GM21526 (cell line): ENCODE data around the gene MICAL2.

Experiments
- ATAC-seq: cut with Tn5 transposase; IDR thresholded peaks from one replicate; pipeline ENCODE4 v1.9.1; 2021; ENCODE audit warnings: moderate library complexity; ENCODE audit not compliant: unreplicated experiment, low FRiP score

Gene MICAL2

DNA sequence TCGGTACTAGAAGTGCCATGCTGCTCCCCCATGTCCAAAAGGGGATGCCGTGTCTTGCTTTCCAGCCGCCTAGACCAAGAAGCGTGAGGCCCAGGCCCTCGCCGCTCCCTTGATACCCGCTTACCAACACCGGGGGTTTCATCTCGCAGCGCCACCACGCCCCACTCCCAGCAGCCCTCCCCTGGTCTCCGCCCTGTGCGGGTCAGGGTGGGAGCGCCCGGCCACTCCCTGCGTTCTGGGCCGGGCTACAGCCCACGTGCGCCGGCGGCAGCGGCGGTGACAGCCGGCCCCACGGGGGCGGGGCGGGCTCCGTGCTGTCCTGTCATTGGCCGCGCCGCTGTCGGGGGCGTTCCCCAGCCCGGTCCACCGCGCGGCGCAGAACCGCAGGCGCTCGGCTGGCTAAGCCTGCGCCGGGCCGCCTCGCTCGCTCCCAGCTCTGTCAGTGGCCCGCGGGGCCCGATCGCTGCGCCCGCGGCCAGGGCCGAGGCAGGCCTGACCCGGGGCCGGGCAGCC, at the start of gene MICAL2:
MICAL2 (plus strand) TSS at position 390 of the 513 bp plus-strand sequence. CDS start 51,566 bp downstream, outside the sequence.
- ATAC-seq: peak; percentile 96

GRCh38 chr11:12061851-12062560, 48.4 kb upstream of the MICAL2 start:
- ATAC-seq: no peak

DNA sequence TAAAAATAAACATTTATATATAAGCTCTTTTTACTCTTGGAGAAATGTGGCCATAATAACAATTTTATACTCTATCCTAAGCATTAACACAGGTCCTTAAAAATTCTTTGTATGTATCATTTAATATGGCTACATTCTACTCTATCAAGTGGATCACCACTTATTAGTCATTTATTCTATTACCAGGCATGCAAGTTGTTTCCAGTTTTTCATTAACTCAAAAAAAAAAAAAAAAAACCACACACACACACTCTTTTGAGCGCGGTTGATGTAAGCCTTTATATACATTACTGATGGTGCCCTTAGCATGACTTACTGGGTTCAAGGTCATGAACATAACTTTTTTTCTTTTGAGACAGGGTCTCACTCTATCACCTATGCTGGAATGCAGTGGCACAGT, 47.1 kb upstream of the MICAL2 start:
- ATAC-seq: no peak

GRCh38 chr11:12064136-12064953, 46.0 kb upstream of the MICAL2 start:
- ATAC-seq: no peak

DNA sequence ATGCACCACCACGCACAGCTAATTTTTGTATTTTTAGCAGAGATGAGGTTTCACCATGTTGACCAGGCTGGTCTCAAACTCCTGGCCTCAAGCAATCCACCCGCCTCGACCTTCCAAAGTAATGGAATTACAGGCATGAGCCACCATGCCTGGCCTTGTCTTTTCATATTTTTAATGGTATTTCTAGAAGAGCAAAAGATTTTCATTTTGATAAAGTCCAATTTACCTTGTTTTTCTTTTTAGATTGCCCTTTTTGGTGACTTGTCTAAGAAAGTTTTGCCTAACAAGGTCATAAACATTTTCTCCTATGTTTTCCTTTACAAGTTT, 45.5 kb upstream of the MICAL2 start:
- no peak for ATAC-seq

DNA sequence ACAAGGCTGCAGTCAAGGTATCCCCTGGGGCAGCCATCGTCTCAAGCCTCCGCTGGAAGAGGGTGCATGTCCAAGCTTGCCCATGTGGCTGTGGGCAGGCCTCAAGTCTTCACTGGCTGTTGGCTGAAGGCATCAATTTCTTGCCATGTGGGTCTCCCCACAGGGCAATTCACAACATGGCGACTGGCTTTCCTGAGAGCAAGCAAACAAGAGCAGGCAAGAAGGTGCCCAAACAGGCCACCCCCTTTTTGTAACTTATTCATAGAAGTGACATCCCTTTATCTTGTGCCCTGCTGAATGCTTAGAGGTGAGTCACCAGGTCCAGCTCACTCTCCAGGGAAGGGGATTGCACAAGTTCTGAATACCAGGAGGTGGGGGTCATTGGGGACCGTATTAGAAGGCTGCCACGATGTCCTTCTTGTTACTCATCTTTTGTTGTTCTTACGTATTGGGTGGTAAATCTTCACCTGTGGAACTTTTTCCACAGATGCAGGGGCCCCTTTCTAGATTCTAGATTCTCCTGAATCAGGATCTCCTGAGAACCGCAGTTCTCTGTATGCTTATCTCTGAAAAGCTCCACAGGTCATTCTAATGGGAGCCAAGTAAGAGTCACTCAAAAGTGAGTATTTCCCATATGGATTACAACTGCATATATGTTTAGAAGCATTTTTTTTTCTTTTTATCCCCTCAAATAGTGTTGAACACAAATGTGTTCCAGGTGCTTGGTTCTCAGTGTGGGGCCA, 44.2 kb upstream of the MICAL2 start:
- no peak for ATAC-seq

DNA sequence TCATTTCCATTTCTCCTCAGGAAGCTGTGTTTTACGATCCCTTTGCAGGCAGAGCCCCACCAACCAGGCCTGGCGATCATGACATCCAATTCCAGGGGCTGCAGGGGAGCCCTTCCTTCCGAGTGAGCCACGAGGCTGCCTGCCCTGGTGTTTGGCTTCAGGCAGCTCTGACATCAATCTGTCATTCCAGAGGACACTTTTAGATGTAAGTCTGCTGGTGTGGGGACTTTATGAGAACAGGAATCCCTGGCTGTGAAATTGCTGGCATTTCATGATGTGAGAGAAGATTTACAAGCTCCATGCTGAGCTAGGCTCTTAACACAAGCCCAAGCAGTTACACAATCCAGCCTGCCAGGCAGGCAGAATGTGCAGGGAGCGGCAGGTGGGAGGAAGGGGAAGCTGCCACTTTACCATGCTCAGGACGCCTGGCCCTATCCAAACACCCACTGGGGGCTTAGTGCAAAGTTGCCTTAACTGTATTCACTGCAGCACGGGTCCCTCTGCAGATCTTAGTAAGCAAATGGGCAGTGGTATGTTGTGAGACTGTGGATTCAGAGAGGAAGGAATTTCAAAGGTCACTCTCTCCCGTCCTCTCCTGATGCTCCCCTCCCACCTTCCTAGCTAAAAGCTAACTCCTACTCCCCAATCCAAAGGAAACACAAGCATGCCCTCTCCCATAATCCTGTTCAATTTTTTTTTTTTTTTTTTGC, 43.4 kb upstream of the MICAL2 start:
- no peak for ATAC-seq

- no peak for ATAC-seq
These were observed 42.5 kb upstream of the MICAL2 start for GRCh38 chr11:12067796-12068357.

- ATAC-seq: no peak
These were observed 41.2 kb upstream of the MICAL2 start for GRCh38 chr11:12069066-12069676.

DNA sequence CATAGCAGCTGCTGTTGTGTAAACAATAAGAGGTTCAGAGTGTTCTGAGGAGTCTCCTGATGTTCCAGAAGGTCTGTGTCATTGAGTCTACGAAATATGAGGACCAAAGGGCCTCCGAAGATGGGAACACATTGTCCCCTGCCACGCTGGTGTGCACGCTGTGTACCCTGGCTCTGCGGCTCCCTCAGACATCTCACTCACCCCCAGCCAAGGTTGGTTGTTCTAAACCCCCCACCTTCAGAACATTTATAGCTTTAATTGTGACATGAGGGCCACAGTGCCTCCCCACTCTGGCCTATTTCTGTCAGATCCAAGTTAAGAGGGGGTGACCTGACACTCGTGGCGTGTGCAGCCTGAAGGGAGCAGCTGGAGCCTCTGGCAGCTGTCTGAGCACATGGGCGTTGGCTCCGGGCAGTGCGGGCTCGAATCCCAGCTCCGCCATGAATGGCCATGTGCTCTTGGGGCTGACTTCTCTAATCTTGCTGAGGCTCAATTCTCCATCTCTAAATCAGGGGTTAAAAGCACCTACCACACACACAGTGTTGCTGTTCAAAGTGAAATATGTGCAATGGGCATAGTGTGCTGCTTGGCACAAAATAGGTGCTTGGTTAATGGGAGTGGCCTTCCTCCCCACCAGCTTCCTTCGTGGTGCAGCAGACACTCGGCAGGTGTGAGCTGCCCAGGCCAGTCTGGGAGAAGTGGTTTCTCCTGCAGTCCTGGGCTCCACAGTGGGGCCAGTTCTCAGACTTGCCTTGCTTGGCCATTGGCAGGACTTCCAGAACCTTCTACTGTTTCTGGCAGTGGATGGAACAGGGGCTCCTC, 39.7 kb upstream of the MICAL2 start:
- no peak for ATAC-seq

- no peak for ATAC-seq
These were observed 38.8 kb upstream of the MICAL2 start for GRCh38 chr11:12071574-12071973.

- ATAC-seq: no peak
These were observed 37.0 kb upstream of the MICAL2 start for GRCh38 chr11:12073436-12073835.

DNA sequence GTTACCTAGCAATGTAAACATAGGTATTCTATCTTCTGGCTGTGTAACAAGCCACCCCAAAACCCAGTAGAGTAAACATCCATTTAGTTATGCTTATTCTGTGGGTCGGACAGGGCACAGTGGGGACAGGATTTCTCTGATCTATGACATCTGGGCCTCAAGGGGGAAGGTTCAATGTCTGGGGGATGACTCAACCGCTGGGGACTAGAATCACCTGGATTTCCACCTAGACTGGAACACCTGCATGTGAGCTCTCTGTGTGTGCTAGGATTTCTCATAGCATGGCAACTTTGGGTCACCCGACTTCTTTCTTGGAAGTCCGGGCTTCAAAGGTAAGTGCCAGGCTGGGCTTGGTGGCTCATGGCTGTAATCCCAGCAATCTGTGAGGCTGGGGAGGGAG, 36.5 kb upstream of the MICAL2 start:
- ATAC-seq: no peak

GRCh38 chr11:12074529-12075195, 35.7 kb upstream of the MICAL2 start:
- no peak for ATAC-seq

DNA sequence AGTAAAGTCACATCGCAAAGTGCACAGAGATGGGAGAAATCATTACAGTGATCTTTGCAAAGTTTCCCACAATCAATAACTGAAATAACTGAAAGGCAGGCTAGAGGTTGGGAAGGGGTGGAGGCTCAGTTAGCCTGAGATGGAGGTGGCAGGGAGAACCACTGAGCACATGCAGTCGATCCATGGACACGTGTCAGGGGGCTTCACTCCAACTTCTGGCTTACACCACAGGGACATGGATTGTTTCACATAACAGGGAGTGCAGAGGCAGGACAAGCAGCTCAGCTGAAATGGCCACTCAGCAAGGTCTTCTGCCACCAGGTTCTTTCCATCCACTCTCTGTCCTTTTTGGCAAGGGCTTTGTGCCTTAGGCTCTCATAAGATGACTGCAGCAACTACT, 35.1 kb upstream of the MICAL2 start:
- no peak for ATAC-seq

DNA sequence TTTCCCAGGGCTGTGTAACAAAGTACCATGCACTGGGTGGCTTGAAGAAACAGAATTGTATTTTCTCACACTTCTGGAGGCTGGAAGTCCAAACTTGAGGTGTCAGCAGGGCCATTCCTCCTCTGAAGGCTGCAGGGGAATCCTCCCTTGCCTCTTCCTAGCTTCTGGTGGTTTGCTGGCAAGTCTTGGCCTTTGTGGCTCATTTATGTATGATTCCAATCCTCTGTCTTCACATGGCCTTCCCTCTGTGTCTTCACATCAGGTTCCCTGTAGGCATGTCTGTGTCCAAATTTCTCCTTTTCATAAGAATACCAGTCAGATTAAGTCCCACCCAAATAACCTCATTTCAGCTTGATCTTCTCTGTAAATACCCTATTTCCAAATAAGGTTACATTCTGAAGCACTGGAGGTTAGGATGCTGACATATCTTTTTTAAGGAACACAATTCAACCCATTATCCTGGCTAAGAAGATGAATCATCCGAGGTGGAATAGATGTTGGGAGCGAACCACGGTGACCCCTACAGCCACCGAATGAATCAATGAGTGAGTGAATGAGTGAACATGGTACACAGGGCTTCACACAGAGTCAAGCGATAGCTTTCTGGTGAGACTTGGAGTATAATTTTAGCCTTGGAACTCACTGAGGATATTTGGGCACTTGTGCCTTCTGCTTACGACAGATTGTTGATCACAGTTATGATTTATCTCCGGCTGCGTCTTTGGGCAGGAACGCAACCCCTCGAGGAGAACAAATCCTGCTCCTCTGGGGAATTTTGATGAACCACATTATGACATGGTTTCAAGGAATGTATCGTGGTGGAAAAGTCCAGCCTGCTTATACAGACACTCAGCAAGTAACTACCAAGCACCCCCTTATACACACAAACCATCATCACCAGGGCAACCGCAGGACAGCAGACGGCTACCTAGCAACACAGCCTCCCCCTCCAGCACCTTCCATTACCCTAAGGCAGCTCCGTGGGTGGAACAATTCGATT, 34.3 kb upstream of the MICAL2 start:
- ATAC-seq: no peak

DNA sequence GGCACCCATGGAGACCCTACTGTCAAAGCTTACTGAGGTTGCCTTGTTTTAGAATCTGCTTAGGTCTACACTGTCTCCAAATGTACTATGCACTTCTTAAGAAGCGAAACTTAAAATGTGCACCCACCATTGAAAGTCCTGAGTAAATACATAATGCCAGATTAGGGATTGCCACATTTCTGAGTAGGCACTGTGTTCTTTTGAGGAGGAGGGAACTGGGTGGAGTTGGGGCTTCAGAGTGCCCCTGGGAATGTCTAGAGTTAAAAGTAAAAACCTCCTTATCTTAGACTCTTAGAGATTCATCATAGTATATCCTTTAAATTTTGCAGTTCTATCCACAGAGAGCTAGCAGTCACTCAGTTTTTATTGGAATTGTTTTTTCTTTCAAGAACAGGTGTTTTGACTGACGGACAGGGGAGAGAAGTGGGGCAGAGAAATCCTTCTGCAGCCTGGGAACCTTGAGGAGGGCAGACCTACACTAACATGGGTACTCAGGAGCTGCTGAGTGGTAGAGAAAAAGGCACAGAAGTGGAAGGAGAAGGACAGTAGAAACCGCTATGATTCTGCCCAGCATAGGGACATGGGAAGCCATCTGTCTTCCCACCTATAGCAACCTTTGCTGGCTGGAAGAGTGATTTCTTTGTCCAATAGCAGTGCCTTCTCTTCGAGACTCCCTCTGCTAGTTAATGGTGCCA, 33.4 kb upstream of the MICAL2 start:
- ATAC-seq: no peak
